Measurements from ENCODE around the gene SLC39A5.

The SLC39A5 gene

DNA sequence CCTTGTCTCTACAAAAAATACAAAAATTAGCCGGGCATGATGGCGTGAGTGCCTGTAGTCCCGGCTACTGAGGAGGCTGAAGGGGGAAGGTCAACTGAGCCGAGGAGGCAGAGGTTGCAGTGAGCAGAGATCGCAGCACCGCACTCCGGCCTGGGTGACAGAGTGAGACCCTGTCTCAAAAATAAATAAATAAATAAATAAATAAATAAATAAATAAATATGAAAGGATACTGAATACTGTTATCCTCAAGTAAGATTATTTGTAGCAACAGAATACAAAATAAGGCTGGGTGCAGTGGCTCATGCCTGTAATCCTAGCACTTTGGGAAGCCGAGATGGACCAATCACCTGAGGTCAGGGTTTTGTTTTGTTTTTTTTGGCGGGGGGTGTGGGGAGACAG is 10.0 kb upstream of the SLC39A5 start:
- no peak for DNase-seq

DNA sequence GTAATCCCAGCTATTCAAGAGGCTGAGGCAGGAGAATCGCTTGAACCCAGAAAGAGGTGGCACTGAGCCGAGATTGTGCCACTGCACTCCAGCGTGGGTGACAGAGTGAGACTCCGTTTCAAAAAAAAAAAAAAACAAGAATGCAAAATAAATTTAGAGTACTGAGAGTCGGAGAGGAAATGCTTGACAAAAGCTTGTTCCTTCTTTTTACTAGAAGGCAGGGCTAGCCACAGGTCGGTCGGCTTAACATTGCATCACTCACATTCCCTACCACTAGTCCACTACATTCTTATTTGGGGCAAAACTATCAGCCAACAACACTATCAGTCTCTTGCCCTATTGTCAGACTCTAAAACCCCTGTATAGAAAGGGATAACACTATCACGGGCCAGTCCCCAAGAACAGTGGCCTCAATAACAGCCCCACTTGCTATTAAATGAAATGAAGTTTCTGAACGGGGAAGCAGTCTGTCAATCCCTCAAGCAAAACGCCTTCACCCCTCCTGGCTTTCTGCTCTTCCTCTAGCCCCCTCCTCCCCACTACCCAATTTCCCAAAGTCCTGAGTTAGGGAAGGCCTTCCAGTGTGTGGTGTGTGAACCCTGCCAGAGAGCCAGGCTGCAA is 9.1 kb upstream of the SLC39A5 start:
- DNase-seq, result no peak

DNA sequence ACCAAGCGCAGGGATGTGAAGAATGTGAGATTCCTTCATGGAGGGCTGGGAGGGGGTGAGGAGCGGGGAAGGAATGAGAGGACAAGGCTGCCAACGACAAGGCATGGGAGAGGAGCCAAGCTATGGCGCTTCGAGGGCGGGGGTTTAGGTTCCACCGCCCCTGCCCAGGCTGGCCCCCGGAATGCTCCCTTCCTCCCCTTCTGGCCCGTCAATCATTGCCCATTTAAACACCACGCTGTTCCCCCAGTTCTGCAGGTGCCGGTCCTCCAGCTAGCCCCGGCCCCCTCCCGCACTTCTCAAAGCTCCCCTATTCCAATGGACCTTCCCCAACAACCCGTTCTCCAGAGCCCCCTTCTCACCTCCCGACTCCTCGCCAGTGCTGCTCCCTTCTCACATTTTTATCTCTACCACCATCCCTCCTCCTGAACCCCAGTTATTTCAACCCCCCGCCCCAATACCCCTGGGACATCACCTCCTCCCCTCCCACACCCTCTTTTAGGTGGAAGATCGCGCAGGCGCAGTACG is 8.6 kb upstream of the SLC39A5 start:
- DNase-seq, result peak; percentile 91

GRCh38 chr12:56221757-56222530 is 7.9 kb upstream of the SLC39A5 start, which contains the start of gene RNF41:
Gene RNF41, minus strand, starts transcription at chr12:56221922. Its CDS starts 7,875 bp downstream, at chr12:56214047.
- DNase-seq, result peak; percentile 100

DNA sequence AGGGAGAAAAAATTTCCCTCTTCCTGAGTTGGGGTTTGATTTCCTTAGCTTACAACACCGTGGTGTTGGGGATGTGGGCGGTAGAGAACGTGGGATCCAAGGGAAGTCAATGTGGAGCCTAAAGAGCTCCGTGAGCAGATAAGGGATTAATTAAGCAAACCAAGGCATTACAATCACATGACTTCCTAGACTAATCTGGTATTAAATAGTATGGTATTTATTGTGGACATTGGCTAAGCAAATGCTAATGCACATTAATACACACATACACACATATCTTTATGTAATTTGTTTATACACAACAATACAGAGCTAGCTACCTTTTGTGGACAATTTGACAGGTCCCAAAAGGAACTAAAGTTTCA is 7.3 kb upstream of the SLC39A5 start:
- DNase-seq, result no peak

DNA sequence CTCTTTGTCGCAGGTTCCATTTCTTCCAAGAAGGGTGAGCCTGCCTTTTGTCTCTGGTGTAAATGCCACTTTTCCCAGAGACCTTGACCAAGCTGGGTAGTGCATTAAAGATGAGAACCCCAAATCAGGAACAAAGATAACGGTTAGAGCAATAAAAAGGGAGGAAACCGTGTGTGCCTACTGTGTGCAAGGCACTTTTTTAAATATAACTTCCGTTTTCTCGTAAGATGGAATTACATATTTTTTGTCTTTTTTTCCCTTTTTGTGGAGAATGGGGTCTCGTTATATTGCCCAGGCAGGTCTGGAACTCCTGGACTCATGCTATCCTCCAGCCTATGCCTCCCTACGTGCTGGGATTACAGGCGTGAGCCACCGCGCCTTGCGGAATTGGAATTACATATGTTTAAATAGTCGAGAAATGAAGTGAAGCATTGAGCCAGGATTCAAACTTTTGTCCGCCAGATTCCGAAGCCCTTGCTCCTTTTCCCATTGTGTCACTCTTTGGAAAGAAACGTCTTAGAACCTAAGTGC is 6.2 kb upstream of the SLC39A5 start:
- no peak for DNase-seq

DNA sequence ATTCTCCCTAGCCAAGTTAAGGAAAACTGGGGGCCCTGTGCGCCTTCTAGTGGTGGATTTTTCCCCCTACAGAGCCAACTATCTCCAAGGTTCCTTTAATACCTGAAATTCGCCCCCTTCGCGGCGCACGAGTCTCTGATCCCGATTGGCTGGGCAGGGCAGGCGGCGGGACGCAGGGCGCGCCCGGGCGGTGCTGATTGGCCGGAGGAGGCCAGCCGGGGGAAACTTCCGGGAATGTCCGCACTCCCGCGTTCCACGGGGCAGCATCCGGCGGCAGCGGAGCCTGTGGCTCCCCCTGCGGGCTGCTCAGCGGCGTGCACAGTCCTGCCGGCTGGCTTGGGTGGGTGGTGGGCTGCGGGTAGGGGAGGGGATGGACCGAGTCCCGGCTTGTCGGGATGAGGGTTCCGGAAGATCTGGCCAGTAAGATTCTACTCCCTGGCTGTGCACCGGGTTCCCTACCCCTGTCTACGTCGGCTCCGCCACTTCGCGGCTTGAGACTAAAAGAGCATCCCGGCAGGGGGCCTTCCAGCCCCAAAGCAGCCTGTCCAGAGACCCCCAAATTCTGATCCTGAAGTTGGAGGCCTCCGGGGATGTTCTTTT is 5.6 kb upstream of the SLC39A5 start, which contains the start of gene NABP2:
Gene NABP2 (plus strand): TSS at position 241 of the 600 bp plus-strand sequence. CDS start 515 bp downstream, outside the sequence.
- DNase-seq, result peak; percentile 100

DNA sequence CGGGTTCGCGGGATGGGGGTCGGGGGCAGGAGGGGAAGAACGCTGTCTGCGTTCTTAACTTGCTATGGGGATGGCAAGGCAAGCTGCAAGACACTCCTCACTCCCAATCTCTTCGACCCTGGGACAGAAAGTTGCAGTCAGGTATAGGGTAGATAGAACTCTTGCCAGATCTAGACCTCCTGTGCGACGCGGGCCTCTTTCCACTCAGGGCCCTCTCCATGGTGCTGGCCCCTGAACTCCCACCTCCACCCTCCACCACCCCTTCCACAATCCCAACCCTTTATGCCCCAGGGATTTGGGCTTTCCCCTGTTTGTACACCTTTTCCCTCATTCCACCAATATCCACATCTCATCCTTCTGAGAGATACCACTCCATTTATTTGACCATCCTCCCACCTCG is 4.9 kb upstream of the SLC39A5 start:
- DNase-seq, result no peak

DNA sequence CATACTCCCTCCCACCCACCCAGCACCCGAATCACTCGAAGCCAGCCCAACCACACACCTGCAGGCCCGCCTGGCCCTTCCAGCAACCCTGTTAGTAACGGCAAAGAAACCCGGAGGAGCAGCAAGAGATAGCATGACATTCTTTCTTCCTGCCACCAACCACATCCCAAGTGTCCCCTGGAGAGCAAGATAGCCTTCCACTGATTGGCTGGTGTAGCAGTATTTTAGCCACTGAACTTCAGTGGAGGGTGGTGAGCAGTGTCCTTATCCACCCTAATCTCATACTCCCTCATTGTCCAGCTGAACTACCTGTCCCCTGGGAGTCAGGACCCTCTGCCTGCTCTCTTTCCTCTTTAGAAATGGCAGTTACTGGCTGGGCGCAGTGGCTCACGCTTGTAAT is 769 bp upstream of the SLC39A5 start:
- DNase-seq, result no peak

DNA sequence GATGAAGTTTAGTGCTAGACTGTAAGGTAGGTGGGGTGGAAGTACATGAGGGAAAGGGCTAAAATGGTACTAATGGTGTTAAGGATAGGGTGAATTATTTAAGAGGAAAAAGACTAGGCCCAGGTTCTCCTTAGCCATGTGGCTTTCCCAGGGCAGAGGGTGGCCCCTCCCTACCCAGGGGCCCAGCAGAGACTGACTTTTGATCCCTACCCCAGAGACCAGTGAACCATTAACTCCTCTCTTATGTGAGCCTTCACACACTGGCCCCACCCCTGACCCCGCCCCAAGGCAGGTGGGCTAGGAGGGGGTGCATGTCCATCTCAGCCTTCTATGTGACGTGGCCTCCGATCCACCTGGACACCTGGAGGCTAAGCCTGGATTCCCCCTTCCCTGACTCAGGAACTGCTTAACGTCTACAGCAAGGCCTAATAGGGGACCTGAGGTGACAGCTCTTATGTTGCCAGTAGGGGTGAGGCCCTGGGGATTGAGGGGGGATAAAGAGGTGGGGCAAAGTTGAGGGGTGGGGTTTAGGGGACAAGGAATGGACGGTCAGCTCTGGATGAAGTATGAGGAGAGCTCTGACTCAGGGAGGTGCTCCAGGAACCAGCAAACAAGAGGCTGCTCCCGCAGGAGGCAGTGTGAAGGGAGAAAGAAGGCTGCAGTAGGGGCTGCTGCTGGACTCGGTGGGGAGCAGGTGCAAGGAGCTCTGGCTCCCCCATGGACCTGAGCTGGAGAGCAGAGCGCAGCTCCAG is 757 bp downstream of the SLC39A5 start:
- DNase-seq, result no peak

DNA sequence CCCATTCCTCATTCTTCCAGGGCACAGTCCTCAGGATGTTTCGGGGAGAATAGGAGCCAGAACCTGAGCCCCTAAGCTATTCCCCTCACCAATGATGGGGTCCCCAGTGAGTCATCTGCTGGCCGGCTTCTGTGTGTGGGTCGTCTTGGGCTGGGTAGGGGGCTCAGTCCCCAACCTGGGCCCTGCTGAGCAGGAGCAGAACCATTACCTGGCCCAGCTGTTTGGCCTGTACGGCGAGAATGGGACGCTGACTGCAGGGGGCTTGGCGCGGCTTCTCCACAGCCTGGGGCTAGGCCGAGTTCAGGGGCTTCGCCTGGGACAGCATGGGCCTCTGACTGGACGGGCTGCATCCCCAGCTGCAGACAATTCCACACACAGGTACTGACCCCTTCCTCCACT is 1.3 kb downstream of the SLC39A5 start:
- no peak for DNase-seq

DNA sequence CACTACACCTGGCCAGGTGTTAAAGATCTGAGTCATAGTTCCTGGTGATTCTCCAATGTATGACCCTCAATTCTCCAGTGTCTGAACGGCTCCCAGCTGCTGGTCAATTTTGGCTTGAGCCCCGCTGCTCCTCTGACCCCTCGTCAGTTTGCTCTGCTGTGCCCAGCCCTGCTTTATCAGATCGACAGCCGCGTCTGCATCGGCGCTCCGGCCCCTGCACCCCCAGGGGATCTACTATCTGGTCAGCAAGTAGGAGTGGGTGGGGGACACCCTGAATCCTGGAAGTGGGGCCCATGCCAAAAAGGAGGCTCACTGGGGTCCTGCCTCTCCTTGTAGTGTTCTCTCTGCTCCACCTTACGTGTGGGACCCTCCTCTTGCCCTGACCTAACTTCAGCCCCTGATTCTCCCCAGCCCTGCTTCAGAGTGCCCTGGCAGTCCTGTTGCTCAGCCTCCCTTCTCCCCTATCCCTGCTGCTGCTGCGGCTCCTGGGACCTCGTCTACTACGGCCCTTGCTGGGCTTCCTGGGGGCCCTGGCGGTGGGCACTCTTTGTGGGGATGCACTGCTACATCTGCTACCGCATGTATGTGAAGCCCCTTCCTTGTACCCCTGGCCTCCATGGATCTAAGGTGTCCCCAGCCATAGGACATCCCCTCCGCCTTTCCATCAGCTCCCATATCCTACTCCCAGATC is 5.0 kb downstream of the SLC39A5 start:
- no peak for DNase-seq

DNA sequence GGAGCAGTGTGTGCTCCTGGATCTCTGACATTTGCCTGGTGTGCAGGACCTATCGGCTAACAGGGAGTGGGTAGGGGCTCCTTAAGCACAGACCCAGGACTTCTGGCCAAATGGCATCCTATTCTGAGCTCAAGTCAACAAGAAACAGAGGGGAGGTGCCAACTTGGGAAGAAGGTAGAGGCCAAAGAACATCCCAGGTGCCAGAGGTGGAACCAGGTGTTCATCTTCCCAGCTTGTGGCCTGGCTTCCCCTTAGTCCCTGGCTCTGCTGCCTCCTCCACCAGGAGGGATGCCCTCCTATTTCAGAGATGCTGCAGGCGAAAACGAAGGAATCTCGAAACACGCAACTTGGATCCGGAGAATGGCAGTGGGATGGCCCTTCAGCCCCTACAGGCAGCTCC is 6.2 kb downstream of the SLC39A5 start:
- DNase-seq, result no peak

GRCh38 chr12:56236985-56237384 is 7.1 kb downstream of the SLC39A5 start:
- DNase-seq, result no peak

DNA sequence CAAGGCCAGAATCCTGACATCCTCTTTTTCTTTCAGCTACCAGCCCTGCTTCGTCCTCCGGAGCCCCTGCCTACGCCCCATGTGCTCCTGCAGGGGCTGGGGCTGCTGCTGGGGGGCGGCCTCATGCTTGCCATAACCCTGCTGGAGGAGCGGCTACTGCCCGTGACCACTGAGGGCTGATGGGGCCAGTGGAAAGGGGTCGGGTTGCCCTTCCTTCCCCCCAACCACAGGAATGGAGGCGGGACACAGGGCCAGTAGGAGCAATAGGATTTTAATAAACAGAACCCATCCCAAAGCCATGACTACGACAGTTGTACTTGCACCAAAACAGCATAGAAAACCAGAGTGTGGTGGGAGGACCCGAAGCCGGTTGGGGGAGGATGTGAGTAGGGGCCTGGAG is 7.7 kb downstream of the SLC39A5 start:
- DNase-seq, result no peak

- DNase-seq, result no peak
These were observed 11.8 kb downstream of the SLC39A5 start for GRCh38 chr12:56241424-56242303.

- DNase-seq, result no peak
These were observed 13.1 kb downstream of the SLC39A5 start for GRCh38 chr12:56242986-56243385.

DNA sequence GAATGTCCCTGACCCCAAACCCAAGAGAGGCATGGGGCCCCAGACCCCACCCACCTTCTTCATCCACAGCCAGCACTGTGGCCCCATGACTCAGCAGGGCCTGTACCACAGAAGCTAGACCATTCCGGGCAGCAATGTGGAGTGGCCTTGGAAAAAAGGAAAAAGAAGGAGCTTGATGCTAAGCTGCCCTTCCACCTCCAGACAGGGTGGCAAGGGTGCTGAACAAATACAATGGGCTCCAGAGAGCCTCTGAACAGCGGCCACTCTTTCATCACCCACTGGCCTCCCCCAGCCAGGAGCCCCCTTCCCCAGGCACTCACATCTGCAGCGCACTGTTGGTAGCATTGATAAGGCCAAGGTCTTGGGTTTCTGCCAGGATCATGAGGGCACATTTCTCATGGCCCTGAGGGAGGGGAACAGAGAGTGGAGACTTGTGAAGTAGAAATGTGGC is 13.9 kb downstream of the SLC39A5 start:
- DNase-seq, result no peak

- no peak for DNase-seq
These were observed 14.6 kb downstream of the SLC39A5 start for GRCh38 chr12:56244494-56244893.

- DNase-seq, result no peak
These were observed 18.1 kb downstream of the SLC39A5 start for GRCh38 chr12:56247923-56248322.

- DNase-seq, result no peak
These were observed 18.9 kb downstream of the SLC39A5 start for GRCh38 chr12:56248711-56249110.

Data from islet precursor cell (in vitro differentiated cells).